RCC 7860 (cell line): ENCODE data around the gene ARAP1.

Experiments
- DNase-seq: peaks from one replicate; pipeline ENCODE4 v3.0.0-alpha.2; 2015; ENCODE audit warnings: low spot score
- FAIRE-seq: peaks from 2 replicates; lab custom pipeline; 2012; peaks lifted over from hg19 to GRCh38; lab: Jason Lieb, UNC

ARAP1 gene

GRCh38 chr11:72709478-72710238, 42.5 kb downstream of the ARAP1 start:
- DNase-seq (no peak), FAIRE-seq (no peak)

DNA sequence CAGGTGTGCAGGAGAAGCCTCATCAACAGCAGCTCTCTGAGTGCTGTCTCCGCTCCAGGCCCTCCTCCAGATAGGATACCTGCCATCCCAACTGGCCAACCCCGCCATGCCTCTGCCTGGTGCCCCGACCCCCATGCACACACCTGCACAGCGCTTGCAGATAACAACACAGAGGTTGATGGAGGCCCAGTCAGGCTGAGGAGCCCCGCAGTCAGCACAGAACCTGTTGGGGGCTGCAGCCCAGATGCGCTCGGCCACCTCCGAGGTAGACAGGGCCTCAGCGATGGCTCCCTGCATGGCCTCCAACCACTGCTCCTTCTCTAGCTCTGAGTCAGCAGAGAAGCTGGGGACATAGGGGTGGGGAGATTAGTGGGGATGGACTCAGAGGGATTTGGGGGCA, 45.2 kb downstream of the ARAP1 start:
- DNase-seq (no peak), FAIRE-seq (no peak)

- FAIRE-seq: no peak
- no peak for DNase-seq
Measured at GRCh38 chr11:72706579-72706978, 45.6 kb downstream of the ARAP1 start.

GRCh38 chr11:72705442-72706365, 46.5 kb downstream of the ARAP1 start:
- FAIRE-seq: no peak
- no peak for DNase-seq

DNA sequence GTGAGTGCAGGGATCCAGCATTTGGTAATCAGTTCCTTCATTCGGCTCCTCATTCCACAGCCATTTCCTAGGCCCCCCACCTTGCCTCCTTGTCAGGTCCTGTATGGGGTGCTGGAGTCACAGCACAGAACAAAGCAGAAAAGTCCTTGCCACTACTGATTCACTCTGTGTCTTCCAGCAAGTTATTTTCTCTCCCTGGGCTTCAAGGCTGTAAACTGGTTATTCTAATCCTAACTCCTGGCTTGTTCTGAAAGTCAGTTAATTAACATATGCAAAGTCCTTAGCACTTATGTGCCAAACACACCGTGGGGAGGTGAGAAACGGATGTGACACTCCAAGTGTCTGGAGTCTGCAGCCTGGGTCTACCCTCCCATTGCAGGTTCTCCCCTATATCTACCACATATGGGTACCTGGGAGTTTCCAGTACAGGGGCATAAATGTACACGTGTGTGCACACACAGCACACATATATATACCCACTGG, 47.4 kb downstream of the ARAP1 start:
- FAIRE-seq (no peak), DNase-seq (no peak)

GRCh38 chr11:72704028-72704782, 48.0 kb downstream of the ARAP1 start:
- FAIRE-seq: no peak
- no peak for DNase-seq

GRCh38 chr11:72703267-72704008, 48.8 kb downstream of the ARAP1 start:
- no peak for FAIRE-seq
- DNase-seq: no peak

DNA sequence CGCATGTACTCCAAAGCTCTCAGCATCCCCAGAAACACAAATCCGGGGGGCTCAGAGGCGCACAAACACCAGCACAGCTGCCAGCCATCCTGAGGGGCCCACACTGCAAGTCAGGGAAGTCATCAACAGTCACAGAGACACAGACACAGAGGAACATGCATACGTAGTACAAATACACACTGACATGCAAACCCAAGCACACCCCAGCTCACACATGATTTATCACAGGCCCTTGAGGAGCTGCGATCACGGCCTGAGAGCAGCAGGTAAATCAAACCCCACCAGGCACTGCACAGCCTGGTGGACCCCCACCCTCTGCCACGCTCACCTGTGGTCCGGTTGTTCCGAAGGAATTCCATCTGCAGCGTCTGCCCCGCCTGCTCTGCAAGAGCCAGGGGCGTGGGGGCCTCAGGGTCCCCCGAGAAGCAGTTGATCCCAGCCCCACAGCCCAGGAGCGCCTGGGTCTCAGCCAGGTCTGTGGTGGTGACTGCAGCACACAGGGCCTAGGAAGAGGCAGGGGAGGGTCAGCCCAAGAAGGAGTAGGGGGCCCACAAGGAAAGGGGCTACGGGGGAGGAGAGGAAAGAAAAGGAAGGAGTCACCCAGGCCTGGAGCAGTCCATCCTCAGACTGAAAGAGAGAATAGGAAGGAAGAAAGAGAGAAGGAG, 49.5 kb downstream of the ARAP1 start:
- FAIRE-seq: no peak
- DNase-seq: no peak

DNA sequence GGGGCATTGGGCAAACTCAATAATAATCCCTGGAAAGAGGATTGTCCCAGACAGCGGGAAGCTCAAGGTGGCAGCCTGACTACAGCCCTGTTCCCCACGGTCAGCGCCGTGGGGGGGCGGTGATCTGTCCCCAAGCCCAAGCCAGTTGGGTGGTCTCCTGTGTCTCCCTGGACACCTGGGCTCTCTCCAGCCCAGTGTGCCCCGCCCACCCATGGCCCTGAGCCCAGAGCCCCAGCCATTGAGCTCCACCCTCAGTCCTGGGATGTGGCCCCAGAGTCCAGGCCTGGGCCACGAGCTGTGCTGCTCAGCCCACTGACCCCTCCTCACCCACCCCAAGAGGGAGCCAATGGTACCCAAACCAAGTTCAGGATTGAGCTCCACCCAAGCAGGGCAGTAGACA, 50.1 kb downstream of the ARAP1 start:
- FAIRE-seq (no peak), DNase-seq (no peak)

GRCh38 chr11:72701466-72701865, 50.7 kb downstream of the ARAP1 start:
- no peak for FAIRE-seq
- DNase-seq: no peak

DNA sequence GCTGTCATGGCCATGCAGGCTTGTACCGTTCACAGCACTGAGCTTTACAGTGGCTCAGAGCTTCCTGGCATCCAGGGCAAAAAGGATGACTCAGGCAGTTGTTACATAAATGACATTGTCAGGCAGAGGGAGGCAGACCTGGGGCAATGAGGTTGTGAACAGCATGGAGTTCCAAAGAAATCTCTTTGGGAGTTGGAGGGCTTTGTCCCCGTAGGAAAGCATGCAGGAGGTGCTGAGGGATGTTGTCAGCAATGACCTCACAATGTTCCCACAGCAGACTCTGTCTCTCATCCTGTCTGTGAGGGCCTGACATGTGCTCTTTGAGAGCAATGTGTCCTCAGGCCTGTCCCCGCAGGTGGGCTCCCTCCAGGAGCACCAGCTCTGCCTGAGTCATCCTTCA, 52.1 kb downstream of the ARAP1 start:
- FAIRE-seq (no peak), DNase-seq (peak; percentile 9)

DNA sequence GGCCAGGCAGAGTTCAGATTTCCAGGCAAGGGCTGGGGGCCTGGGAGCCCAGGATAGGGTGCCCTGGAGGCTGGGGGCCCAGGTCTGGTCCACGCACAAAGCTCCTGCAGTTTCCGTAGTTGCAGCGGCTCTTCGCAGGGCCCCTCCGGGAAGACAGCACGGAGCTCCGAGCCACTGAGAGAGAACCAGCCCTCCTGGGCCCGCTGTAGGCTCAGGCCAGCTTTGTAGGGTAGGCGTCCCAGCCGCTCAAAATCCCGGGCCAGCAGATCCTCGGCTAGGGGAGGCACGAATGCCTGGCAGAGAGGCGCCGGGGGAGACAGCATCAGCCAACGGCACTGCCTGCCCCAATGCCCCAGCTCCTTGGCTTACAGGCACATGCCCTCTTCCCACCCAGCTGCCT, 54.4 kb downstream of the ARAP1 start:
- DNase-seq (no peak), FAIRE-seq (no peak)

- FAIRE-seq (no peak), DNase-seq (no peak)
Measured at GRCh38 chr11:72696866-72697700, 55.1 kb downstream of the ARAP1 start.

- no peak for DNase-seq
- FAIRE-seq: no peak
Measured at GRCh38 chr11:72695354-72695753, 56.9 kb downstream of the ARAP1 start.

DNA sequence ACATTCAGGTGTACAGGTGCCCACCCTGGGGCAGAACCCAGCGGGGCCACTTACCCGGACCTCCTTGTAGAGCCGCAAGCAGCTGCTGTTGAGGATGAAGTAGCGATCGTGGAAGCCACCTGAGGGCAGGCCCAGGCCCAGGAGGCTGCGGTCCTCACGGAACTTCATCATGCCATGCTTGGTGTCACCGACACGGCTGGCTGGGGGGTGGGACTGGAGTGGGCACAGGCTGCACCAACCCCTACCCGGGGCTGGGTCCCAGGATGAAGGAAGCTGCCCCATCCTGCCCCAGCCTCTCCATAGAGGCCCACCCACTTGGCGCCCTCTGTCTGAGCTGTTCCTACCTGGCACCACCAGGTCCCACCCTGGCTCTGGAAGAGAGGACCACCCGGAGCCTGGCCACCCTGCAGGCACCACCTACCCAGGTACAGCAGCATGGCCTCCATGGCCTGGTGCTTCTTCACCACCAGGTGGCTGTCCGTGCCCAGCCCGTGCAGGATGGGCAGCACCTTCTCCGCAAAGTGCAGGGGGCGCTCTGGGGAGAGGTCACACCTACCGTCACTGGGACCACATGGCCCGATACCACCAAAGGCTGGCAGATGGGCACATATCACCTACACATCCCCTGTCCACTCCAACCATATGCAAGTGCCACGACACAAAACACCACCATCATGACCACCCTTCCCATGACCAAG, 58.8 kb downstream of the ARAP1 start:
- no peak for FAIRE-seq
- DNase-seq: no peak

DNA sequence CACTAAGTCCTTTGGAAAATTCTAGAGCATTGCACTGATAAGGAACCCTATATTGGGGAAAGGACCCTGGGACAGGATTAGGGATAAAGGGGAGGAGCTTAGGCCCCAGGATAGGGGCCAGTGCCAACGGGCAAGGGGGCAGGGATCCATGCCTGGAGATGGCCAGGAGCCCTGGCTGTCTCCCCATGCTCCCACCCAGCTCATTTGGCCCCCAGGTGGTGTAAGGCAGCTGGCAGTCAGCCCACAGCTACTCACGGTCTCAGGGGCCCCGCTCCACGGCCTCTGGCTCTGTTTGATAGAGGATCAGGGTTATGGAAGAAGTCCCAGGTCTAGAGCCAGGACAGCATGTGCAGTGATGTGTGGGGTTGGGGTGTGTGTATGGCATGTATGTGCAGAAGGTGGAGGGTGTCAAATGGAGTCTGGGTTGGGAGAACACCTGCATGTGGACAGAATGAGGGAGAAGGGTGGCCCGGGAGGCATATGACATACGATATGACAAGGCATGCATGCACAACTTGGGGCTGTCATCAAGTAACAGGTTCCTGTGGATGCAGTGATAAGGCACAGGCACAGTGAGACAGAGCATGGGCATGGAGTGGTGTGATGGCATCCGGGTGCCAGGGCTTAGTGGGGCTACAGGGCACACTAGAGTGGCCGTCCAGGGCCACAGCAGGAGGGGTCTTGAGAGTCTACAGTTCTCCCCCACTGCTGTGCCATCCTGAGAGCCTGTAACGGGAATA, 59.5 kb downstream of the ARAP1 start:
- no peak for FAIRE-seq

DNA sequence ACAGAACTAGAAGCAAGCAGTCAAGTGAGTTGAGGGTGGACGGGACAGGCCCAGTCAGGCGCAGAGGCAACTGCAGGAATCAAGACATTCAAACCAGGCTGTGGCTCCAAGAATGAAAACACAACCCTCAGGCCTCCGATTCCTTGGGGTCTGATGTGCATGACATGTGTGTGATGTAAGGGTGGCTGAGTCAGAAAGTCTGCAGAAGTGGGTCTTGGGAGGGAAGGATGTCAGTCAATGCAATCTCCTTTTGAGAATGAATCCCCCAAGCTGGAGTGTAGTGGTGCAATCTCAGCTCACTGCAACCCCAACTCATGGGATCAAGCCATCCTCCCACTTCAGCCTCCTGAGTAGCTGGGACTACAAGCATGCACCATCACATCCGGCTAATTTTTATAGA, 62.0 kb downstream of the ARAP1 start:
- no peak for FAIRE-seq
- no peak for DNase-seq

More for the DNA sequence above, 59.5 kb downstream of the ARAP1 start:
- DNase-seq: no peak

- no peak for FAIRE-seq
- DNase-seq: no peak
Measured at GRCh38 chr11:72688929-72689328, 63.3 kb downstream of the ARAP1 start.
